K562 (cell line): Measurements from ENCODE around the gene GOLGA6D. TPM values are rescaled to one million over a fixed set of nuclear protein-coding genes. Genes with fewer than 3 reads are reported as not detected.

Source experiments
- ATAC-seq: fragments of 200-7000 bp; cut with Tn5 transposase; 3 replicates; pipeline ENCODE4 v1.9.1; 2020; ENCODE audit warnings: moderate library complexity
- BruUV-seq: library from RNA; stranded (reverse); fragments of 400-500 nt; replicated peaks from 2 replicates; lab custom pipeline; 2021; lab: Mats Ljungman, UMichigan
- CTCF ChIA-PET: fragments of 300-600 bp; formaldehyde crosslinking; extraction: SDS; loops from one replicate; lab custom pipeline; 2021; ENCODE audit warnings: low intra/inter-chr PET ratio; lab: Yijun Ruan, JAX
- POLR2A ChIA-PET: fragments of 300-600, 350-650 bp; sonication (Branson Sonifier 250); formaldehyde crosslinking; extraction: SDS; loops from one replicate; lab custom pipeline; 2021; ENCODE audit warnings: antibody characterized with exemption, inconsistent platforms; lab: Yijun Ruan, JAX
- DNase-seq, 4 experiments: peaks; one replicate each; pipeline versions ENCODE4 v3.0.0 to v3.0.0-alpha.2; 2011 to 2018; ENCODE audit warnings: low spot score in 3 of 4, mixed read lengths in 3 of 4; ENCODE audit errors: extremely low read depth in 1 of 4
- FAIRE-seq: peaks from 2 replicates; lab custom pipeline; 2011; peaks lifted over from hg19 to GRCh38; lab: Jason Lieb, UNC
- H2AFZ ChIP-seq: 2 replicates; pipeline ENCODE4 v1.6.0; 2011; ENCODE audit warnings: low read depth, low read length, control low read depth, inconsistent platforms
- H3K27ac ChIP-seq: fragments of 200-600 bp; 3 replicates; pipeline ENCODE4 v1.8.0; 2011; ENCODE audit warnings: low read depth, mild to moderate bottlenecking, control low read depth, inconsistent platforms, low read length, moderate library complexity, mixed read lengths; ENCODE audit errors: extremely low read depth
- H3K27me3 ChIP-seq, 2 experiments: fragments of 300-600 bp in 1 of 2; 2 replicates in 1 of 2; 3 replicates in 1 of 2; pipeline versions ENCODE4 v1.6.0 to v1.8.0; 2011; ENCODE audit warnings: inconsistent platforms in 2 of 2, low read length in 2 of 2, mild to moderate bottlenecking in 1 of 2, mixed read lengths in 1 of 2, moderate library complexity in 1 of 2; ENCODE audit not compliant: control insufficient read depth in 2 of 2, insufficient read depth in 2 of 2
- H3K36me3 ChIP-seq: fragments of 300-600 bp; 3 replicates; pipeline ENCODE4 v1.8.0; 2011; ENCODE audit warnings: mild to moderate bottlenecking, low read length, inconsistent platforms; ENCODE audit not compliant: control insufficient read depth, insufficient read depth
- H3K4me1 ChIP-seq, 2 experiments: fragments of 200-600 bp in 1 of 2; replicated peaks in 1 of 2; 2 replicates in 1 of 2; 3 replicates in 1 of 2; pipeline versions ENCODE4 v1.5.1 to v1.8.0; 2011; ENCODE audit warnings: inconsistent platforms in 2 of 2, low read length in 2 of 2, mild to moderate bottlenecking in 1 of 2, mixed read lengths in 1 of 2, moderate library complexity in 1 of 2; ENCODE audit not compliant: control insufficient read depth in 2 of 2, insufficient read depth in 2 of 2
- H3K4me2 ChIP-seq: 2 replicates; pipeline ENCODE4 v1.6.1; 2011; ENCODE audit warnings: low read length, control low read depth, inconsistent platforms, mixed read lengths; ENCODE audit not compliant: insufficient read depth
- H3K4me3 ChIP-seq: fragments of 200-600 bp; sonication (generic), shearing (Covaris generic); 2 replicates; pipeline ENCODE4 v1.5.1; 2016; ENCODE audit warnings: control low read depth, inconsistent platforms
- H3K79me2 ChIP-seq: fragments of 200-600 bp; 3 replicates; pipeline ENCODE4 v1.8.0; 2011; ENCODE audit warnings: low read length, inconsistent platforms; ENCODE audit not compliant: control insufficient read depth, insufficient read depth
- H3K9ac ChIP-seq, 2 experiments: 2 replicates each; pipeline versions ENCODE4 v1.6.0 to v1.6.1; 2011; ENCODE audit warnings: low read depth in 2 of 2, low read length in 2 of 2, control low read depth in 1 of 2, inconsistent platforms in 1 of 2, mild to moderate bottlenecking in 1 of 2, mixed read lengths in 1 of 2; ENCODE audit not compliant: insufficient read depth in 1 of 2
- H3K9me1 ChIP-seq: one replicate; pipeline ENCODE4 v1.6.0; 2011; ENCODE audit warnings: inconsistent platforms, mild to moderate bottlenecking, low read length, moderate library complexity; ENCODE audit not compliant: control insufficient read depth, insufficient read depth
- H3K9me3 ChIP-seq: replicated peaks from 2 replicates; pipeline ENCODE4 v1.5.1; 2011; ENCODE audit warnings: low read depth, low read length, inconsistent platforms; ENCODE audit not compliant: control insufficient read depth, insufficient read depth
- H4K20me1 ChIP-seq: replicated peaks from 2 replicates; pipeline ENCODE4 v1.6.1; 2011; ENCODE audit warnings: low read length, inconsistent platforms, mixed read lengths; ENCODE audit not compliant: control insufficient read depth, insufficient read depth
- BDP1 ChIP-seq: IDR thresholded peaks from 3 replicates; pipeline ENCODE4 v1.6.1; 2011; ENCODE audit not compliant: insufficient read length, insufficient read depth
- DACH1 ChIP-seq: fragments of 450-650 bp; IDR thresholded peaks from 2 replicates; pipeline ENCODE4 v1.6.1; 2018; ENCODE audit not compliant: partially characterized antibody
- HMG20A ChIP-seq: fragments of 450-650 bp; formaldehyde crosslinking; conservative IDR thresholded peaks from 2 replicates; pipeline ENCODE4 v1.4.0; 2020; ENCODE audit warnings: mild to moderate bottlenecking, mixed read lengths
- L3MBTL2 ChIP-seq: fragments of 450-650 bp; IDR thresholded peaks from 2 replicates; pipeline ENCODE4 v1.6.1; 2016; ENCODE audit warnings: mild to moderate bottlenecking, moderate library complexity
- MAFK ChIP-seq: IDR thresholded peaks from 2 replicates; pipeline ENCODE4 v1.6.1; 2011; ENCODE audit warnings: low read length, improper control_type of control experiment
- NR2F6 ChIP-seq: fragments of 450-650 bp; formaldehyde crosslinking; IDR thresholded peaks from 2 replicates; pipeline ENCODE4 v1.4.0; 2020; ENCODE audit warnings: mild to moderate bottlenecking
- NRF1 ChIP-seq, 2 experiments: fragments of 450-650 bp; IDR thresholded peaks in 1 of 2; conservative IDR thresholded peaks in 1 of 2; 2 replicates each; pipeline ENCODE4 v1.6.1; 2014; ENCODE audit warnings: mild to moderate bottlenecking in 2 of 2
- RB1 ChIP-seq: fragments of 450-650 bp; IDR thresholded peaks from 2 replicates; pipeline ENCODE4 v1.6.1; 2017; ENCODE audit warnings: low read depth, mild to moderate bottlenecking
- TAF9B ChIP-seq: fragments of 450-650 bp; IDR thresholded peaks from 2 replicates; pipeline ENCODE4 v1.6.1; 2018; ENCODE audit warnings: mild to moderate bottlenecking; ENCODE audit not compliant: partially characterized antibody
- TAL1 ChIP-seq: fragments of 450-650 bp; IDR thresholded peaks from 2 replicates; pipeline ENCODE4 v1.6.1; 2016; ENCODE audit warnings: mild to moderate bottlenecking
- TRIM24 ChIP-seq, 2 experiments: fragments of 450-650 bp; IDR thresholded peaks; 2 replicates each; pipeline ENCODE4 v1.6.1; 2016
- ZKSCAN1 ChIP-seq: fragments of 150-350 bp; IDR thresholded peaks from 2 replicates; pipeline ENCODE4 v1.6.1; 2016; ENCODE audit warnings: low read depth, low read length
- ZNF280A ChIP-seq: fragments of 450-650 bp; IDR thresholded peaks from 2 replicates; pipeline ENCODE4 v1.6.1; 2018; ENCODE audit warnings: mild to moderate bottlenecking, low read depth; ENCODE audit not compliant: partially characterized antibody
- ZNF408 ChIP-seq: fragments of 250-450 bp; sonication (Bioruptor Pico); IDR thresholded peaks from 2 replicates; pipeline ENCODE4 v1.4.0; 2020; ENCODE audit warnings: low read depth, mild to moderate bottlenecking, moderate library complexity
- ZNF764 ChIP-seq: fragments of 250-450 bp; sonication (Bioruptor Pico); IDR thresholded peaks from 2 replicates; pipeline ENCODE4 v1.4.0; 2020; ENCODE audit warnings: low read depth, mild to moderate bottlenecking, moderate library complexity
- WGBS: fragments of 100-300 bp; shearing (Covaris generic); methylation state at CpG from one replicate; pipeline ENCODE4 v1.1.6; 2016; ENCODE audit warnings: low coverage, mixed read lengths; ENCODE audit not compliant: insufficient coverage; ENCODE audit errors: missing lambda C conversion rate; 5-methylcytosine and 5-hydroxymethylcytosine counted together
- in situ Hi-C: fragments of 300-500 bp; cut with MboI; formaldehyde crosslinking; loops from 4 replicates; pipeline ENCODE4 v1.15.0; 2018; ENCODE audit warnings: inconsistent platforms, mixed read lengths
- intact Hi-C: fragments of 100-400 bp; cut with micrococcal nuclease; formaldehyde crosslinking; loops from 2 replicates; pipeline ENCODE4 v1.14.2; 2022
- polyA plus RNA-seq, 8 experiments: library from polyadenylated mRNA; depleted of rRNA in 4 of 8; stranded (reverse) in 5 of 8; unstranded in 3 of 8; fragments of >200 nt; fragmentation: Nextera tagmentation in 2 of 8; fragmentation: Illumina TruSeq in 1 of 8; extraction: Ambion mirVana in 2 of 8; extraction: Trizol in 1 of 8; gene quantifications; 2 replicates each; pipeline versions ENCODE4 v1.2.1 to v1.2.3, GENCODE V29; 2011 to 2014; ENCODE audit warnings: inconsistent platforms in 1 of 8, missing spikeins in 1 of 8
- total RNA-seq, 7 experiments: library from RNA; depleted of rRNA in 6 of 7; stranded (reverse); fragments of >200 nt in 6 of 7; fragmentation: Illumina TruSeq in 2 of 7; extraction: Trizol in 2 of 7; gene quantifications; 2 replicates each; pipeline versions ENCODE4 v1.2.1 to v1.2.3, GENCODE V29; 2011 to 2021; ENCODE audit warnings: low replicate concordance in 1 of 7

The GOLGA6D gene
- total and polyA plus RNA-seq, 9 of the 15 experiments (the other 6 are each of a cell fraction or from before 2014, with no cell fraction given) = not detected

DNA sequence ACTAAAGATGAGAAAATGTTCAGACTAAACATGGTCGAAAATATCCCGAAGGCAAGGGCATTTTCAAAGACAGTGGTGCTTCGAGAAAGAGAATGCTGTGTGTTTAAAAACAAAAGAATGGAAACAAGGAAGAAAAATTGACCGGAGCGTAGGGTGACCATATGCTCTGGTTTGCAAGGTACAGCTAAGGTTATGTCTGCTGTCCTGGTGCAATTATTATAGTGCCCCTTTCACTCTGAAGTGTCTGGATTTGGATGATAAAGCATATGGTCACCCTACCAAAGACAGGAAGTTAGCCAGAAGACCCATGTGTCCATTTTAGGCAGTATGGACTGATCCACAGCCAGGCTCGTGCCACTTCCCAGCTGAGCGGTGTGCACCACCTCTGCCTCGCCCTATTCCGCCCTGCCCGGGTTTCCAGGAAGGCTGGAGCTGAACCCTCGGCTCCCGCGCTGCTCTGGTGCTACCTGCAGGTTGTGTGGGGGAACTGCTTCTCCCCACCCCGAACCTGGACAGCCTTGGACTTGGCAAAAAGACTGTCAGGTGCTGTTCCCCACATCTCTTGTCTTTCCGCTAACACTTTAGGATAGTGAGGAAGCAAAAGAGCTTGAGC, 25.2 kb downstream of the GOLGA6D start:
- ATAC-seq = peak; percentile 99
- H3K36me3 ChIP-seq = no peaks in the 10 kb centered on the region
- peak; percentile 68 to 78 (median 73) for DNase-seq
- POLR2A ChIA-PET = interaction anchor here (0.6 to 0.7 kb wide), 2 partner anchors 142 to 265 kb away, joined by 3 read pairs; no protein-coding TSS in a partner anchor
- peak; percentile 72 for FAIRE-seq
- peaks cover 0 to 4% of the 10 kb centered on the region in 2 experiments; a peak in 2 of 5 replicates for H3K4me1 ChIP-seq
- peak overlapping the region; percentile 51 for H3K4me2 ChIP-seq
- no peaks in the 10 kb centered on the region for H3K79me2 ChIP-seq
- no TSS peak for BruUV-seq
- CTCF ChIA-PET = interaction anchor here (0.7 to 0.8 kb wide), 2 partner anchors 279 to 397 kb away, joined by 3 read pairs; no protein-coding TSS in a partner anchor
- H3K27me3 ChIP-seq = peaks cover 8 to 20% of the 10 kb centered on the region in 2 experiments
- no peaks in the 10 kb centered on the region for H3K9me3 ChIP-seq
- no peak overlapping the region for H3K27ac ChIP-seq
- H4K20me1 ChIP-seq = no peaks in the 10 kb centered on the region
- H3K9me1 ChIP-seq = no peaks in the 10 kb centered on the region
- 2% methylated on average over 15 of the region's 15 CpGs for WGBS
- intact Hi-C loops = no loop called here
- in situ Hi-C loops = loop anchor here (5.0 to 10.0 kb wide), 3 partner anchors 86 to 1243 kb away; no protein-coding TSS in a partner anchor
- H2AFZ ChIP-seq = no peak overlapping the region; the same call in 1 of the 2 replicates
- H3K4me3 ChIP-seq = no peak overlapping the region
- H3K9ac ChIP-seq = no peak overlapping the region
- TF ChIP-seq BDP1 = no peak
- TF ChIP-seq ZNF764 (CRISPR knock-in tag) = no peak
- TF ChIP-seq NRF1 (conservative IDR thresholded peaks at IDR 0.05 in 1 of 2, IDR thresholded peaks at IDR 0.05 in 1 of 2) = 0 out of 4 replicates have a peak, but pooled peaks of 1 of the 2 experiments have one; percentile 9
- TF ChIP-seq ZNF280A = no peak
- TF ChIP-seq ZNF408 (CRISPR knock-in tag) = no peak
- TF ChIP-seq HMG20A (CRISPR knock-in tag) = no peak
- TF ChIP-seq MAFK = no peak
- TF ChIP-seq TAL1 = no peak
- 0 out of 2 replicates have a peak, but pooled peaks have one; percentile 38 for TF ChIP-seq RB1
- no peak for TF ChIP-seq TAF9B
- TF ChIP-seq ZKSCAN1 = no peak
- no peak for TF ChIP-seq TRIM24 (IDR thresholded peaks at IDR 0.05)
- peak; percentile 29 for TF ChIP-seq DACH1
- TF ChIP-seq NR2F6 = no peak
- 0 out of 2 replicates have a peak, but pooled peaks have one; percentile 20 for TF ChIP-seq L3MBTL2
